Stimulated activated CD4-positive, alpha-beta T cell treated with anti-CD3 and anti-CD28 coated beads, Interleukin-4, amount 100 ng/mL, for 4 hours (primary cell): ENCODE measurements around the gene IFI6.
"Not testable (repeated sequence)": the region's sequence is repeated elsewhere in the genome, so short reads cannot be mapped to it uniquely, and the experiment has no call there.

Experiments used
- DNase-seq, 2 experiments: peaks; one replicate each; pipeline ENCODE4 v3.0.0-alpha.2; 2020

IFI6 gene

GRCh38 chr1:27671964-27672749 lies at the start of gene IFI6:
TSS of gene IFI6 (minus strand) at chr1:27672192. CDS start at chr1:27669314, 2,878 bp downstream.
- DNase-seq: peak; percentile 52 to 85

- no peak for DNase-seq
Observed at GRCh38 chr1:27719286-27720251, 47.6 kb upstream of the IFI6 start.

GRCh38 chr1:27716262-27716895 lies 44.4 kb upstream of the IFI6 start:
- DNase-seq: no peak

- DNase-seq: no peak
Observed at GRCh38 chr1:27713869-27714513, 42.0 kb upstream of the IFI6 start.

GRCh38 chr1:27713139-27713725 lies 41.2 kb upstream of the IFI6 start:
- DNase-seq: no peak

GRCh38 chr1:27710574-27710973 lies 38.6 kb upstream of the IFI6 start:
- DNase-seq: no peak

GRCh38 chr1:27705545-27705944 lies 33.6 kb upstream of the IFI6 start:
- no peak for DNase-seq

- no peak for DNase-seq
Observed at GRCh38 chr1:27704958-27705357, 33.0 kb upstream of the IFI6 start.

GRCh38 chr1:27696835-27697234 lies 24.8 kb upstream of the IFI6 start:
- not testable (repeated sequence) for DNase-seq

- no peak for DNase-seq
Observed at GRCh38 chr1:27690183-27690582, 18.2 kb upstream of the IFI6 start.

GRCh38 chr1:27689423-27690173 lies 17.6 kb upstream of the IFI6 start:
- no peak for DNase-seq

- DNase-seq: no peak
Observed at GRCh38 chr1:27687906-27688305, 15.9 kb upstream of the IFI6 start.

- DNase-seq: no peak
Observed at GRCh38 chr1:27686223-27686990, 14.4 kb upstream of the IFI6 start.

- DNase-seq: no peak
Observed at GRCh38 chr1:27684176-27684575, 12.2 kb upstream of the IFI6 start.

- no peak for DNase-seq
Observed at GRCh38 chr1:27682351-27682944, 10.5 kb upstream of the IFI6 start.

GRCh38 chr1:27681580-27681979 lies 9.6 kb upstream of the IFI6 start:
- DNase-seq: not testable (repeated sequence)

- DNase-seq: not testable (repeated sequence)
Observed at GRCh38 chr1:27680225-27680791, 8.3 kb upstream of the IFI6 start.

- DNase-seq: no peak
Observed at GRCh38 chr1:27678747-27679146, 6.8 kb upstream of the IFI6 start.

GRCh38 chr1:27676410-27676809 lies 4.4 kb upstream of the IFI6 start:
- no peak for DNase-seq

- no peak for DNase-seq
Observed at GRCh38 chr1:27672750-27673112, 739 bp upstream of the IFI6 start.
